SH-SY5Y (cell line): Measurements from ENCODE around the gene ASPDH.

ENCODE experiments used
- GATA2 ChIP-seq: IDR thresholded peaks from 2 replicates; pipeline ENCODE4 v1.6.1; 2011; ENCODE audit warnings: mild to moderate bottlenecking, low read depth, low read length
- GATA3 ChIP-seq: IDR thresholded peaks from 2 replicates; pipeline ENCODE4 v1.6.1; 2011; ENCODE audit warnings: low read depth, mild to moderate bottlenecking, low read length, moderate library complexity

- TF ChIP-seq GATA3: no peak
- TF ChIP-seq GATA2: no peak
These were observed 21.2 kb downstream of the ASPDH start for GRCh38 chr19:50492303-50493052.
